HEK293T (cell line): ENCODE results near the gene ANXA5.

Source experiments
- CTCF ChIA-PET: fragments of 350-600 bp; formaldehyde crosslinking; extraction: SDS; loops from one replicate; lab custom pipeline; 2021; ENCODE audit warnings: antibody characterized with exemption, inconsistent platforms; lab: Yijun Ruan, JAX
- POLR2A ChIA-PET: fragments of 350-600 bp; formaldehyde crosslinking; extraction: SDS; loops from one replicate; lab custom pipeline; 2020; ENCODE audit warnings: antibody characterized with exemption, inconsistent platforms; lab: Yijun Ruan, JAX
- DNase-seq: peaks from one replicate; pipeline ENCODE4 v3.0.0; 2012; ENCODE audit warnings: mixed read lengths; ENCODE audit errors: extremely low spot score
- ARNT ChIP-seq: fragments of 450-650 bp; IDR thresholded peaks from 2 replicates; pipeline ENCODE4 v1.6.1; 2017; ENCODE audit warnings: mild to moderate bottlenecking
- BHLHE40 ChIP-seq: fragments of 450-650 bp; IDR thresholded peaks from 2 replicates; pipeline ENCODE4 v1.6.1; 2016; ENCODE audit warnings: mild to moderate bottlenecking, moderate library complexity, borderline replicate concordance
- CTBP1 ChIP-seq: fragments of 450-650 bp; IDR thresholded peaks from 2 replicates; pipeline ENCODE4 v1.6.1; 2016; ENCODE audit warnings: borderline replicate concordance
- ELF4 ChIP-seq: fragments of 450-650 bp; IDR thresholded peaks from 2 replicates; pipeline ENCODE4 v1.6.1; 2017; ENCODE audit warnings: antibody characterized with exemption
- FOXA1 ChIP-seq: fragments of 450-650 bp; IDR thresholded peaks from 2 replicates; pipeline ENCODE4 v1.6.1; 2016; ENCODE audit warnings: mild to moderate bottlenecking
- FOXK2 ChIP-seq: fragments of 450-650 bp; IDR thresholded peaks from 2 replicates; pipeline ENCODE4 v1.6.1; 2016; ENCODE audit warnings: mild to moderate bottlenecking
- FOXM1 ChIP-seq: fragments of 450-650 bp; IDR thresholded peaks from 2 replicates; pipeline ENCODE4 v1.6.1; 2017; ENCODE audit warnings: mild to moderate bottlenecking, borderline replicate concordance
- HDGF ChIP-seq: fragments of 450-650 bp; IDR thresholded peaks from 2 replicates; pipeline ENCODE4 v1.6.1; 2017; ENCODE audit warnings: antibody characterized with exemption, borderline replicate concordance
- L3MBTL2 ChIP-seq: fragments of 450-650 bp; conservative IDR thresholded peaks from 2 replicates; pipeline ENCODE4 v1.6.1; 2016; ENCODE audit warnings: mild to moderate bottlenecking
- LEF1 ChIP-seq: fragments of 450-650 bp; IDR thresholded peaks from 2 replicates; pipeline ENCODE4 v1.6.1; 2017; ENCODE audit warnings: mild to moderate bottlenecking, borderline replicate concordance
- NFRKB ChIP-seq: fragments of 450-650 bp; IDR thresholded peaks from 2 replicates; pipeline ENCODE4 v1.6.1; 2016; ENCODE audit warnings: mild to moderate bottlenecking, moderate library complexity
- SP1 ChIP-seq: fragments of 450-650 bp; IDR thresholded peaks from 2 replicates; pipeline ENCODE4 v1.6.1; 2017
- SUZ12 ChIP-seq: fragments of 450-650 bp; IDR thresholded peaks from 2 replicates; pipeline ENCODE4 v1.6.1; 2016; ENCODE audit warnings: mild to moderate bottlenecking
- TARDBP ChIP-seq: fragments of 450-650 bp; IDR thresholded peaks from 2 replicates; pipeline ENCODE4 v1.6.1; 2016
- ZNF384 ChIP-seq: fragments of 450-650 bp; IDR thresholded peaks from 2 replicates; pipeline ENCODE4 v1.6.1; 2016
- TF ChIP-seq, protein P1 (sequence below): fragments of 450-650 bp; IDR thresholded peaks from 2 replicates; pipeline ENCODE4 v1.6.1; 2016

The ANXA5 gene

DNA sequence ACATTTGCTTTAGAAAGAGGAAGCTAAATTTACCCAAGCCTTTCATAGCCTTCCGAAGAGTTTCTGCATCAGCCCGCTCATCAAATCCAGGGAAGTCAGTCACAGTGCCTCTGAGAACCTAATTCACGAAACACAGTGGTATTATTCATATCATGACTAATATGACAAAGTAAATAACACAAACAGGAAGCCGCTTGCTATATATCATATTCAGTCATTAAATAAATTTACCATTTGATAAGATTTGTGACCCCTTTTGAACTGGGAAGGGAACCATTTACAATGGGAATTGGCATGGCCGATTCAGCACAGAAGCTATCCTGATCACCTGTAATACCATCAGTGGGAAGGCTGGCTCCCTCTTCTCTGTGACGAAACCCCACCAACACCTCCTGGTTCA lies 10.5 kb downstream of the ANXA5 start:
- TF ChIP-seq LEF1 = no peak
- TF ChIP-seq SP1 = no peak
- TF ChIP-seq CTBP1 = no peak
- TF ChIP-seq HDGF = no peak
- TF ChIP-seq FOXK2 = no peak
- no peak for TF ChIP-seq ZNF384
- TF ChIP-seq, protein P1, sequence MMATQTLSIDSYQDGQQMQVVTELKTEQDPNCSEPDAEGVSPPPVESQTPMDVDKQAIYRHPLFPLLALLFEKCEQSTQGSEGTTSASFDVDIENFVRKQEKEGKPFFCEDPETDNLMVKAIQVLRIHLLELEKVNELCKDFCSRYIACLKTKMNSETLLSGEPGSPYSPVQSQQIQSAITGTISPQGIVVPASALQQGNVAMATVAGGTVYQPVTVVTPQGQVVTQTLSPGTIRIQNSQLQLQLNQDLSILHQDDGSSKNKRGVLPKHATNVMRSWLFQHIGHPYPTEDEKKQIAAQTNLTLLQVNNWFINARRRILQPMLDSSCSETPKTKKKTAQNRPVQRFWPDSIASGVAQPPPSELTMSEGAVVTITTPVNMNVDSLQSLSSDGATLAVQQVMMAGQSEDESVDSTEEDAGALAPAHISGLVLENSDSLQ = no peak
- no peak for TF ChIP-seq ELF4
- TF ChIP-seq FOXM1 = no peak
- TF ChIP-seq FOXA1 = no peak
- no peak for TF ChIP-seq TARDBP
- POLR2A ChIA-PET = interaction anchor here (1.5 kb wide), 1 partner anchor 11 kb away, joined by 6 read pairs; the partner anchor contains the start of gene ANXA5
- DNase-seq = no peak
- CTCF ChIA-PET = interaction anchor here (0.6 kb wide), 1 partner anchor 227 kb away, joined by 3 read pairs; no protein-coding TSS in a partner anchor

DNA sequence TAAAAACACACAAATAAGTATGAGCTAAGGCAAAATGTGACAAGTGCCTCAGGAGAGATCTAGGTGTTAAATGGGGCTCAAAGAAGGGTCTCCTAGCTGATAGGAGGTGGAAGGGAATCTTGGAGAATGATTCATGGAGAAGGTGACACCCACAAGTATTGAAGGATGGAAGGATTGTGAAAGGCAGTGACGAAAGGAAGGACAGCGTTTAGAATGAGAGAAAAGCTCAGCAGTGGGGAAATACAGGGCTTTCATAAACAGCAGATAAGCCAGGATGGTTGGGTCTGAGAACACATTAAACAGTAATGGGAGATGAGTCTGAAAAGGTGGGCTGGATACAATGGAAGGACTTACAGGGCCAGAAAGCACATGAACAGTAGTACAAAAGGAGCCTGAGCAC lies 11.5 kb downstream of the ANXA5 start:
- CTCF ChIA-PET = no interaction called here
- DNase-seq = no peak
- POLR2A ChIA-PET = interaction anchor here (1.5 kb wide), 1 partner anchor 12 kb away, joined by 6 read pairs; the partner anchor contains the start of gene ANXA5
- TF ChIP-seq ELF4 (no peak), CTBP1 (no peak), ZNF384 (no peak), BHLHE40 (no peak), FOXA1 (no peak), FOXK2 (no peak), LEF1 (no peak), L3MBTL2 (no peak), SUZ12 (no peak)
- TF ChIP-seq, protein P1 = no peak

DNA sequence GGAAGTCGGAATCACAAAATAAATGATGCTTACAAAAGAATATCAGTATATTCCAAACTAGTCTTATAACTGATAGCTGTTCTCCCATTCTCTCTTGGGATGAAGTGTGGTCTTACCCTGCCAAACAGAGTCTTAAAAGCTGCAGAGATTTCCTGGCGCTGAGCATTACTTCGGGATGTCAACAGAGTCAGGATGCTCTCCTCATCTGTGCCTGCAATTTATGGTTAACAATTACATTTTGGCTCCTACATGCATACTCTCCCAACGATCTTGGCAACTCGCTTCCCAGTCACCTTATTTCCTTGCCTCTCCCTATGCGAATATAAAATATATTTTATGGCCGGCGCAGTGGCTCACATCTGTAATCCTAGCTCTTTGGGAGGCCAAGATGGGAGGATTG lies 12.2 kb downstream of the ANXA5 start:
- ChIA-PET POLR2A (interaction anchor here (1.2 kb wide), 1 partner anchor 12 kb away, joined by 3 read pairs; the partner anchor contains the start of gene ANXA5), CTCF (no interaction called here)
- no peak for DNase-seq
- TF ChIP-seq SP1 (no peak), FOXM1 (no peak), L3MBTL2 (no peak), ELF4 (no peak), HDGF (no peak), TARDBP (no peak), LEF1 (no peak), FOXK2 (no peak)

- POLR2A ChIA-PET = interaction anchor here (1.2 kb wide), 1 partner anchor 13 kb away, joined by 3 read pairs; the partner anchor contains the start of gene ANXA5
- TF ChIP-seq SUZ12 (no peak), ARNT (no peak), SP1 (no peak), TARDBP (no peak), NFRKB (no peak), BHLHE40 (no peak)
- TF ChIP-seq, protein P1 = no peak
- CTCF ChIA-PET = no interaction called here
- DNase-seq = no peak
These were observed 12.8 kb downstream of the ANXA5 start for GRCh38 chr4:121684016-121684415.

GRCh38 chr4:121680571-121680970 lies 16.2 kb downstream of the ANXA5 start:
- POLR2A ChIA-PET = no interaction called here
- no peak for DNase-seq
- no peak for TF ChIP-seq L3MBTL2
- CTCF ChIA-PET = no interaction called here

GRCh38 chr4:121679951-121680350 lies 16.8 kb downstream of the ANXA5 start:
- CTCF ChIA-PET = no interaction called here
- DNase-seq = no peak
- POLR2A ChIA-PET = no interaction called here
- TF ChIP-seq NFRKB = no peak
- TF ChIP-seq ELF4 = no peak
- no peak for TF ChIP-seq ZNF384
- TF ChIP-seq ARNT = no peak
- no peak for TF ChIP-seq CTBP1
- no peak for TF ChIP-seq SUZ12
- no peak for TF ChIP-seq FOXM1
- no peak for TF ChIP-seq HDGF
- no peak for TF ChIP-seq BHLHE40
- TF ChIP-seq, protein P1 = no peak
- TF ChIP-seq LEF1 = no peak
- TF ChIP-seq FOXK2 = no peak
- no peak for TF ChIP-seq SP1
- no peak for TF ChIP-seq TARDBP
- TF ChIP-seq L3MBTL2 = no peak
- no peak for TF ChIP-seq FOXA1
